Adrenal gland (tissue), 5 donors: ENCODE data around the gene LBHD2.

Source experiments
- POLR2A ChIP-seq, 2 donors: fragments of 450-650 bp; IDR thresholded peaks; one replicate each; pipeline ENCODE4 v1.6.1; 2017; ENCODE audit warnings: antibody characterized with exemption in 2 of 2, mild to moderate bottlenecking in 2 of 2, moderate library complexity in 1 of 2
- TF ChIP-seq, protein P1 (sequence below), 6 experiments: fragments of 450-650 bp in 4 of 6; fragments of 200-600 bp in 2 of 6; sonication (generic) in 1 of 6; IDR thresholded peaks; 1 replicate in 5 of 6; 2 replicates in 1 of 6; pipeline versions ENCODE4 v1.5.1 to v1.8.0; 2016 to 2021; ENCODE audit warnings: antibody characterized with exemption in 6 of 6, mild to moderate bottlenecking in 2 of 6, moderate library complexity in 1 of 6
- donor health status: DM: no; HTN: no; CAD: no.

DNA sequence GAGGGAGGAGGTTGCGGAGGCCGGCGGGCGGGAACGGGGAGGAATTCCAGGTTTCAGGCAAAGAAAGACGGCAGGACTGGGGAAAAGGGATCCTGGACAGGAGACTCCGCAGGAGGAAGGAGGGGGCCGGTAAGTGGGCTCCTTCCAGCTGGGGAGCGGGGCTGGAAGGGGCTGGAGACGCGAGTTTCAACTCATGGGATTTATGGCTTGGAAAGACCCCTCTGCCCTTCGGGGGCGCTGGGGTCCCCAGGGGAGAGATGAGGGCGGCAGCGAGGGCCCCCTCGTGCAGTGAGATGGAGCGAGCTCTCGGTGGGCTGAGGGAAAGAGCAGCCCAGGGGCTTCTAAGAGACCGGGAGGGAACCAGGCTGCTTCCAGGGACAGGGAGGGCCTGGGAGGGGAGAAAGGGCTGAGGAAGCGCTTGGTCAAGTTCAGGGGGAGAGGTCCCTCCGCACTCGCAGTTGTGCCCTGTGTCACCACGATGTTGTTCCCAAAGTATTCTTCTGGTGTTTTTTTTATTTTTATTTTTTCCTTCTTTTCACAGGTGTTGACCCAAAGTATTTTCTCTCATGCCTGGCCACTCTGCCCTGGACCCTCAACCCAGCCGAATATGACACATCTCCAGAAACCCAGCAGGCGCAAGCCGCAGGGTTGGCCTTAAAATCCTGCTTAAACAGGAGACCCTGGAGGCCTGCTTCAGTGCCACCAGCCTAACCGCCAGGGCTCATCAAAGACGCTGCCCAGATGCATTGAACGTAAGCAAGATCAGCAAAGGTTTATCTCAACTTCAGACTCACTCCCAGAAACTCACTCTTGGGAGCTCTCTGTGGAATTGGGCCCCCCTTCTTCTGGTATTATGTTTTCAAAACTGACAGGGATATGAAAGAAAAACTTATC lies 55.4 kb downstream of the LBHD2 start:
- TF ChIP-seq, protein P1, sequence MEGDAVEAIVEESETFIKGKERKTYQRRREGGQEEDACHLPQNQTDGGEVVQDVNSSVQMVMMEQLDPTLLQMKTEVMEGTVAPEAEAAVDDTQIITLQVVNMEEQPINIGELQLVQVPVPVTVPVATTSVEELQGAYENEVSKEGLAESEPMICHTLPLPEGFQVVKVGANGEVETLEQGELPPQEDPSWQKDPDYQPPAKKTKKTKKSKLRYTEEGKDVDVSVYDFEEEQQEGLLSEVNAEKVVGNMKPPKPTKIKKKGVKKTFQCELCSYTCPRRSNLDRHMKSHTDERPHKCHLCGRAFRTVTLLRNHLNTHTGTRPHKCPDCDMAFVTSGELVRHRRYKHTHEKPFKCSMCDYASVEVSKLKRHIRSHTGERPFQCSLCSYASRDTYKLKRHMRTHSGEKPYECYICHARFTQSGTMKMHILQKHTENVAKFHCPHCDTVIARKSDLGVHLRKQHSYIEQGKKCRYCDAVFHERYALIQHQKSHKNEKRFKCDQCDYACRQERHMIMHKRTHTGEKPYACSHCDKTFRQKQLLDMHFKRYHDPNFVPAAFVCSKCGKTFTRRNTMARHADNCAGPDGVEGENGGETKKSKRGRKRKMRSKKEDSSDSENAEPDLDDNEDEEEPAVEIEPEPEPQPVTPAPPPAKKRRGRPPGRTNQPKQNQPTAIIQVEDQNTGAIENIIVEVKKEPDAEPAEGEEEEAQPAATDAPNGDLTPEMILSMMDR (IDR thresholded peaks at IDR 0.05), result no peak
- no peak for TF ChIP-seq POLR2A (IDR thresholded peaks at IDR 0.05)
